Osteoblast (primary cell): ENCODE results near the gene ZNF554. TPM values are rescaled to one million over a fixed set of nuclear protein-coding genes. Genes with fewer than 3 reads are reported as not detected.

Experiments
- DNase-seq: peaks from one replicate; pipeline ENCODE4 v3.0.0; 2011; ENCODE audit warnings: low spot score, mixed read lengths; ENCODE audit not compliant: insufficient read length; ENCODE audit errors: missing footprints
- H2AFZ ChIP-seq: 2 replicates; pipeline ENCODE4 v1.6.0; 2011; ENCODE audit warnings: mild to moderate bottlenecking, low read length
- H3K27ac ChIP-seq: 2 replicates; pipeline ENCODE4 v1.5.1; 2011; ENCODE audit warnings: mild to moderate bottlenecking, low read depth, low read length, moderate library complexity
- H3K27me3 ChIP-seq: 2 replicates; pipeline ENCODE4 v1.6.0; 2012; ENCODE audit warnings: mild to moderate bottlenecking, control low read depth, inconsistent platforms, low read length, moderate library complexity; ENCODE audit not compliant: insufficient read depth
- H3K36me3 ChIP-seq: 2 replicates; pipeline ENCODE4 v1.5.1; 2011; ENCODE audit warnings: mild to moderate bottlenecking, low read length, control low read depth, moderate library complexity; ENCODE audit not compliant: insufficient read depth
- H3K4me1 ChIP-seq: 2 replicates; pipeline ENCODE4 v1.5.1; 2011; ENCODE audit warnings: mild to moderate bottlenecking, low read length, control low read depth, moderate library complexity; ENCODE audit not compliant: insufficient read depth
- H3K4me2 ChIP-seq: 2 replicates; pipeline ENCODE4 v1.6.0; 2011; ENCODE audit warnings: mild to moderate bottlenecking, low read length; ENCODE audit not compliant: insufficient read depth
- H3K4me3 ChIP-seq: fragments of 200-600 bp; sonication (generic); 3 replicates; pipeline ENCODE4 v1.5.1; 2012; ENCODE audit warnings: mild to moderate bottlenecking, low read length, inconsistent platforms; ENCODE audit not compliant: insufficient read depth
- H3K79me2 ChIP-seq: 2 replicates; pipeline ENCODE4 v1.6.0; 2012; ENCODE audit warnings: mild to moderate bottlenecking, low read length, control low read depth, inconsistent platforms; ENCODE audit not compliant: insufficient read depth
- H3K9me3 ChIP-seq: 2 replicates; pipeline ENCODE4 v1.5.1; 2011; ENCODE audit warnings: low read depth, low read length, control low read depth
- H4K20me1 ChIP-seq: 2 replicates; pipeline ENCODE4 v1.6.0; 2012; ENCODE audit warnings: mild to moderate bottlenecking, low read length, control low read depth; ENCODE audit not compliant: insufficient read depth
- total RNA-seq: library from RNA; depleted of rRNA; stranded (reverse); fragments of >200 nt; gene quantifications from 2 replicates; pipeline ENCODE4 v1.2.3, GENCODE V29; 2012
- TF ChIP-seq, protein P1 (sequence below): IDR thresholded peaks from 2 replicates; pipeline ENCODE4 v1.5.1; 2011; ENCODE audit warnings: mild to moderate bottlenecking, low read depth, low read length, moderate library complexity; ENCODE audit errors: extremely low read depth

ZNF554 gene
- total RNA-seq, 1 donor, result 5.8 TPM

DNA sequence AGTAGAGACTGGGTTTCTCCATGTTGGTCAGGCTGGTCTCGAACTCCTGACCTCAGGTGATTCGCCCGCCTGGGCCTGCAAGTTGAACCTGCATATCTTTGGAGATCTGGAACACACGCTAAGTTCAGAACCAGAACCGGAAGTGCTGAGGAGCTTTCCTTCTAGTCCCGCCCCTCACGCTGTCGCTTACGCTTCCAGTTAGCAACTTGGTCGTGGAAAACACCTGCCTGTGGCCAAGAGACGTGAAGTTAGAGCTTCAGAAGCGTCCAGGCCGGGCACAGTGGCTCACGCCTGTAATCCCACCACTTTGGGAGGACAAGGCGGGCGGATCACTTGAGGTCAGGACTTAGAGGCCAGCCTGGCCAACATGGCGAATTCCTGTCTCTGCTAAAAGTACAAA, 66.1 kb downstream of the ZNF554 start:
- no peak for DNase-seq
- TF ChIP-seq, protein P1, sequence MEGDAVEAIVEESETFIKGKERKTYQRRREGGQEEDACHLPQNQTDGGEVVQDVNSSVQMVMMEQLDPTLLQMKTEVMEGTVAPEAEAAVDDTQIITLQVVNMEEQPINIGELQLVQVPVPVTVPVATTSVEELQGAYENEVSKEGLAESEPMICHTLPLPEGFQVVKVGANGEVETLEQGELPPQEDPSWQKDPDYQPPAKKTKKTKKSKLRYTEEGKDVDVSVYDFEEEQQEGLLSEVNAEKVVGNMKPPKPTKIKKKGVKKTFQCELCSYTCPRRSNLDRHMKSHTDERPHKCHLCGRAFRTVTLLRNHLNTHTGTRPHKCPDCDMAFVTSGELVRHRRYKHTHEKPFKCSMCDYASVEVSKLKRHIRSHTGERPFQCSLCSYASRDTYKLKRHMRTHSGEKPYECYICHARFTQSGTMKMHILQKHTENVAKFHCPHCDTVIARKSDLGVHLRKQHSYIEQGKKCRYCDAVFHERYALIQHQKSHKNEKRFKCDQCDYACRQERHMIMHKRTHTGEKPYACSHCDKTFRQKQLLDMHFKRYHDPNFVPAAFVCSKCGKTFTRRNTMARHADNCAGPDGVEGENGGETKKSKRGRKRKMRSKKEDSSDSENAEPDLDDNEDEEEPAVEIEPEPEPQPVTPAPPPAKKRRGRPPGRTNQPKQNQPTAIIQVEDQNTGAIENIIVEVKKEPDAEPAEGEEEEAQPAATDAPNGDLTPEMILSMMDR, result no peak

More for the DNA sequence above, 66.1 kb downstream of the ZNF554 start:
- no peaks in the 10 kb centered on the region for H3K4me1 ChIP-seq
- no peaks in the 10 kb centered on the region for H3K9me3 ChIP-seq
- H3K79me2 ChIP-seq, result no peaks in the 10 kb centered on the region
- no peaks in the 10 kb centered on the region for H4K20me1 ChIP-seq
- no peak overlapping the region for H3K4me2 ChIP-seq
- H3K4me3 ChIP-seq, result no peak overlapping the region
- no peaks in the 10 kb centered on the region for H3K36me3 ChIP-seq
- H2AFZ ChIP-seq, result no peak overlapping the region
- no peaks in the 10 kb centered on the region for H3K27me3 ChIP-seq
- H3K27ac ChIP-seq, result no peak overlapping the region

Other genes starting within 250 kb of the ZNF554 start
- gene GNG7, start 117.2 kb upstream of the ZNF554 start, total RNA-seq, result 0.29 and 0.72 TPM in 2 replicates
- 12.4 and 14.8 TPM in 2 replicates for gene DIRAS1, start 98.5 kb upstream of the ZNF554 start, total RNA-seq
- gene SLC39A3, start 79.9 kb upstream of the ZNF554 start, total RNA-seq, result 33.0 and 33.7 TPM in 2 replicates
- 35.9 and 38.7 TPM in 2 replicates for gene SGTA, start 36.6 kb upstream of the ZNF554 start, total RNA-seq
- gene THOP1, start 34.4 kb upstream of the ZNF554 start, total RNA-seq, result 45.6 and 49.5 TPM in 2 replicates
- gene ZNF555, start 21.6 kb downstream of the ZNF554 start, total RNA-seq, result 6.2 and 8.0 TPM in 2 replicates
- gene ZNF556, start 47.5 kb downstream of the ZNF554 start, total RNA-seq, result not detected in 2 replicates
- gene ZNF57, start 81.1 kb downstream of the ZNF554 start, total RNA-seq, result 5.4 and 6.5 TPM in 2 replicates
- 3.5 and 5.8 TPM in 2 replicates for gene ZNF77, start 125.1 kb downstream of the ZNF554 start, total RNA-seq
- under 0.01 and 0.72 TPM in 2 replicates for gene TLE6, start 157.7 kb downstream of the ZNF554 start, total RNA-seq
- gene TLE2, start 209.4 kb downstream of the ZNF554 start, total RNA-seq, result 2.4 and 5.1 TPM in 2 replicates
- gene TLE5, start 242.6 kb downstream of the ZNF554 start, total RNA-seq, result 209 and 211 TPM in 2 replicates